GM19240 (cell line): ENCODE measurements around the gene PKD2L2.
"Not testable (repeated sequence)": the region's sequence is repeated elsewhere in the genome, so short reads cannot be mapped to it uniquely, and the experiment has no call there.

ENCODE experiments used
- DNase-seq: peaks from one replicate; pipeline ENCODE4 v3.0.0; 2011; ENCODE audit warnings: low spot score; ENCODE audit not compliant: insufficient read length

The PKD2L2 gene

GRCh38 chr5:137888863-137889759 is at the start of gene PKD2L2:
Gene PKD2L2 (plus strand): TSS chr5:137889457. CDS start chr5:137889492, 35 bp downstream.
- DNase-seq: peak; percentile 19

DNA sequence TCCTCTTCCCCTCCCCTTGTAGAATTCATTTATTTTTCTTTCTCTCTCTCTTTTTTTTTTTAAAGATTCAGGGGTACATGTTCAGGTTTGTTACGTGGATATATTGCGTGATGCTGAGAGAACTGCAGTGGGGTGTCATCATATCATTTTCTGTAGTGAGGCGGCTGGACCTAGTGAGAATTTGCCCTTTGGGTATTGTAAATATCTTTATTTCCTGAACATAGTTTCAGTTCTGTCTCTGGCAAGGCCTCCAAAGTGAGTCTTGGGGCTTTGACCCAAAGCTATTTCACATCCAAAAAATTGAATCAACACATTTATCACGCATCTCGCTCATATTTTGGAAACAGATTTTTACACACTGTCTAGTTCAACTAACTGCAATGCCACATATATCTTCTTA is 47.0 kb upstream of the PKD2L2 start:
- no peak for DNase-seq

DNA sequence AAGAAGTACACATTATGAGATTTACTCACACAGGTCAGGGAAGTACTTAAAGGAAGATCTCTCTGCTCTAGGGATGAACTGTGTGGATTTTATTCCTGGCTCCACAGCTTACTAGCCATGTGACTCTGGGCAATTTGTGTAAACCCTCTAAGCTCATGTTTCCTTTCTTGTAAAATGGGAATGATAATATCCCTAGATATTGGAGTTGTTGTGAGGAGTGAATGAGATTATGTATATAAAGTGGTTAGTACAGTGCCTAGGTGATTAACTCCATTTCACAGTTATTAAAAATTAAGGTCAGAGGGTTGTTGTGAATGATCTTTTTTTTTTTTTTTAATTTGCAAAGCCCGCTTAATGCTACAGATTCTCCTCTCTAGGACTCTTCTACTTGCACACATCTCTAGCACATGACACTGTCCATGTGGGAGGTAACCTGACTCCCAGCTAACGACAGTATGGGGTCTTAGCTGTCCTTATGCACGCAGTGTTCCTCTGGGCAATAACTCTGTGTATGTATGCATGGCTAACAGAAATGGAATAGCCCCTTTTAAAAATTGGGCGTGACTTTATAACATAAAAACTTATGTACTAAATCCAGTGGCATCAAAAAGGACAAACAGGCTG is 45.5 kb upstream of the PKD2L2 start:
- DNase-seq: no peak

DNA sequence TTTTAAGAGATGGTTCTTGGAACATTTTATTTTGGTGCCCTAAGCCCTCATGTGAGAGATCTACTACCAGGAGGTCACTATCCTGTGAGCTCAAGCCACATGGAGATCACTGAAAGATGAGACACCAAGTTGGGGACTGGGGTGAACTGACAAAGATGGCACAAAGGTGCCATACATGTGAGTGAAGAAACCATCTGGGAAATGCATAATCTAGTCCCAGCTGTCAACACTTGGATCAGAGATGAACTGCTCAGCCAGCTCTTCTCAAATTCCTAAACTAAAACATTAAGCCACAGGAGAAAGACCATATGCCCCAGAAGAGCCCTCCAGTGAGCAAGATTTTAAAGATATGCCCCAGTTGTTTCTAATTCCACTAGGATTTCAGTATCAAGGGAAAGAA is 43.8 kb upstream of the PKD2L2 start:
- no peak for DNase-seq

DNA sequence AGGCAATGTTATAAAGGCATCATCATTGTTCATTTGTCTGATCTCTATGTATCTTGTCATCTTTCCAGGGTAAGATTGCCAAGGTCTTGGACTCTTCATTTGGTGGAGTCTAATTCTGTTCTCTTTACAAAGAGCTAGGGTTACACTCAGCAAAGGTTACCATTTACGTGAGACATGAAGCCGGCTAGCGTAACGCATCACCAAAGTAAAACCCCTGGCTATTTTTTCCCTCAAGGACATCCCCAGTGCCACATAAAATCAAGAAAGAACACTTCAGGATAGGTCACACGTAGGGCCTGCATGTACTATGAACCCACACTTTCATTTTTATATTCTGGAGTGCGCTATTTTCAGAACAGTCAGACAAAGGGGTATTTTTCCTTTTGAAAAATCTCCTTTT is 41.6 kb upstream of the PKD2L2 start:
- DNase-seq: no peak

DNA sequence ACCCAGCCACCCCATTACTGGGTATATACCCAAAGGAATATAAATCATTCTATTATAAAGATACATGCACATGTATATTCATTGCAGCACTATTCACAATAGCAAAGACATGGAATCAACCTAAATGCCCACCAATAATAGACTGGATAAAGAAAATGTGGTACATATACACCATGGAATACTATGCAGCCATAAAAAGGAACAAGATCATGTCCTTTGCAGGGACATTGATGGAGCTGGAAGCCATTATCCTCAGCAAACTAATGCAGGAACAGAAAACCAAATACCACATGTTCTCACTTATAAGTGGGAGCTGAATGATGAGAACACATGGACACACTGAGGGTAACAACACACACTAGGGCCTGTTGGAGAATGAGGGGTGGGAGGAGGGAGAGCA is 36.1 kb upstream of the PKD2L2 start:
- not testable (repeated sequence) for DNase-seq

- no peak for DNase-seq
Observed at GRCh38 chr5:137856201-137856600, 33.1 kb upstream of the PKD2L2 start.

DNA sequence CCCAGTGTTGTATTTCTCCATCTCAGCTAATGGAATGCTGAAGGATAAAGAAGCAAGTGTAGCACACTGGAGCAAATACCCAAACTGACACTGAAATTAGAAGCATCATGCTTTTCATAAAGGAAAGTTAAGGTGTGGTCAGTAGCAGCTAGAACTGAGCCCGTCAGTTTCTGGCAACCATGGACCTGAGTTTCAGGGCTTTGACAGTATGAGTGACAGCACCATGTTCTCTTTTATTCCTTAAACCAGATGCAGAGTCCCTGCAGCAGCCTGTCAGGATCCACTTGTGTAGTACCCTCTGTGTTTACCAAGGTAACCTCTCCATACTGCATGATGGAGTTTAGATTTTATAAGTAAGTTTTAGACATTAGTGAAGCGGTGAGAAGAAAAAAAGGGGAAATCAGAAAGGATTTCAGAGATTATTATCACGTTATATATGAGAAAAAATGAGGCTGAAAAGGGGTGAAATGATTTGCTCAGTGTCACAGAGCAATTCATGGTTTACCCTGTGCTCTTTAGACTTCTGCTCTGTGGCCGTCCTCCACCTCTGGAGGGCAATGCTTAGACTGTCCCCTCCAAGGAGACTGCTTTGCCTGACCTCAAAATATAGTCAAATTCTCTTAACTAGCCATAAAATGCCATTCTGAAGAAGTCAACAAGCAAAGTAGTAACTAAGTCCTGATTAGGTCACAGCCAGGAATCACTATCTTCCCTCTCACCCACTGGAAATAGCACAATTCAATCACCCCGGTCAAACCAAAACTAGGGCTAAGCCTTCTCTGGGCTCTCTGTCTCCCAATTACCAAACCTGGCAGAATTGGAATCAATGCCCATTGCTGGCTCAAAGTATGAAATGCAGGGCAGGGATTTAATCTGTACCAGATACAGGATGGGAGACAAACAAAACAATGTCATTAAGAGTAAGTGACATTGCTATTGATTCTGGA is 32.1 kb upstream of the PKD2L2 start:
- no peak for DNase-seq

DNA sequence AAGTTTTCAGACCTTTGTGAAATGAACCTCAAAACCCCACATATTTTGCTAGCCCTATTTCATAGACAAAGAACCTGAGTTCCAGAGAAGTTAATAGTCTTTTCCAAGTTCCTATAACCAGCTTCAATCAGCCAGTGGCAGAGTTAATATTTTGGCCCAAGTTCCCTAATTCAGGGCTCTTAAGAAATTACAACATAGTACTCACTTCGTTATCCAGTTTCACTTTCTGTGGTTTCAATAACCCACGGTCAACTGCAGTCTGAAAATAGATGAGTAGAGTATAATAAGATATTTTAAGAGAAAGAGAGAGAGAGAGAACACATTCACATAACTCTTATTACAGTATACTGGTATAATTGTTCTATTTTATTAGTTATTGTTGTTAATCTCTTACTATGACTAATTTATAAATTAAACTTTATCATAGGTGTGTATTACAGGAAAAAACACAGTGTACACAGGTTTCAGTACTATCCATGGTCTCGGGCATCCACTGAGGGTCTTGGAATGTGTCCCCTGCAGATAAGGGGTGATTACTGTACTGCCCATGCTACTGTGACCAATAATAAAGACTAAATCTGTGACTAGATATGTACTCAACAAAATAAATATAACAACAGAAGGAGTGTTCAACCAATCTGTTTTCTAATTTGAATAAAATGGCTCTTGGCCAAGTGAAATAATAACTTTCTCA is 30.9 kb upstream of the PKD2L2 start:
- no peak for DNase-seq

DNA sequence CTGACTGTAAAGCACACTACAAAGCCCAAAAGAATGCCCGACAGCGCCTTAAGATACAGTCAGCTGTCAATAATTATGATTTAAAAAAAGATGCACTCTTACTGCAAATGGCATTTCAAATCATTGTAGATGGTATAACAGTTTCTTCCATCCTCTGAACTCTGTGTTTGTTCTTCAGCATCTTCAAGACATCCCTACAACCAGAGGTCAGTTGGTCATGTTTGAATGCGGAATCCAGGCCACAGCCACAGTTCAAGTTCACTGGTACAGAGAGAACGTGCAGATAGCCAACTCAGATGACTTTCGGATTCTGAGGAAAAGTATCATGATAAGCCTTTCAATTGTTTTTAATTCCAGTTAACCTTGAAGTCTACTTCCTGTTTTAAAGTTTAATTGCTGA is 30.3 kb upstream of the PKD2L2 start:
- no peak for DNase-seq

DNA sequence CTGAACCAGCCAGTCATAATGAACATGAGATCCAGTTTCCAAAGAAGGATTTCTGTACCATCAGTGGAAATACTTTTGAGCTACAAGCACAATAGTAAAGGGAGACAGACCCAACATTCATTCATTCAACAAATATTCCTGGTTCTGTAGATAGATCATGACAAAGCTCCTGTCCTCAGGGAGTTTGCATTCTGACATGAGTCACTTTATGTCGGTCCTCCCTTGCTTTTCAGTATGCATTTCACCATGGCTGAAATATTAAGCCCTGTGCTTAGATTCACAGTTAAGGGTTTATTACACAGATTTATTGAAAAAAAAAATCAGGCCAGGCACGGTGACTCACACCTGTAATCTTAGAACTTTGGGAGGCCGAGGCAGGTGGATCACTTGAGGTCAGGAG is 27.0 kb upstream of the PKD2L2 start:
- no peak for DNase-seq

DNA sequence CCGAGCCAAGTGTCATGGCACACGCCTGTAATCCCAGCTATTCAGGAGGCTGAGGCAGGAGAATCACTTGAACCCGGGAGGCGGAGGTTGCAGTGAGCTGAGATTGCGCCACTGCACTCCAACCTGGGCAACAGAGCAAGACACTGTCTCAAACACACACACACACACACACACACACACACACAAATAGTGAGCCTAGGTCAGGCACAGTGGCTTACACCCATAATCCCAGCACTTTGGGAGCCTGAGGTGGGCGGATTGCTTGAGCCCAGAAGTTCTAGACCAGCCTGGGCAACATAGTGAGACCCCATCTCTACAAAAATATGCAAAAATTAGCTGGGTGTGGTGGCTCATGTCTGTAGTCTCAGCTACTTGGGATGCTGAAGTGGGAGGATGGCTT is 25.6 kb upstream of the PKD2L2 start:
- DNase-seq: not testable (repeated sequence)

GRCh38 chr5:137866541-137867388 is 22.5 kb upstream of the PKD2L2 start:
- DNase-seq: no peak

DNA sequence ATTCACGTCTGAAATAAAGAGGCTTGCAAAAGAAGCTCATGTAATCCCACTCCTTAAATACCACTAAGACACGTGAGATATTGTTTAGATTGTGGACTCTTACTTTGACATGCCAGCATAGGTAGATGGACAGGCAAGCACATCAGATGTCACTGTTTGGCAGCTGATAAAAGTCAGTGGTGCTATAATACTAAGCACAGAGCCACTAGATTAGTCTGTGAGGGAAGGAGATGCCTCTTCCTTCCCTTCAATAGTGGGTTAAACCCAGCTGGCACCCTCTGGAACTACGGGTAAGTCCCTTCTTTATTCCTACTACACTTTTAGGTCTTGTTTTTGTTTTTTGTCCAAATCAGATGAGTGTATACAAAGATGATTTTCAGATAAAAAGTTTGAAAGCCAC is 21.6 kb upstream of the PKD2L2 start, which contains the start of gene MYOT:
MYOT (plus strand) TSS at position 197 of the 400 bp plus-strand sequence. CDS start 2,792 bp downstream, outside the sequence.
- DNase-seq: no peak

- DNase-seq: no peak
Observed at GRCh38 chr5:137870647-137871339, 18.5 kb upstream of the PKD2L2 start.

DNA sequence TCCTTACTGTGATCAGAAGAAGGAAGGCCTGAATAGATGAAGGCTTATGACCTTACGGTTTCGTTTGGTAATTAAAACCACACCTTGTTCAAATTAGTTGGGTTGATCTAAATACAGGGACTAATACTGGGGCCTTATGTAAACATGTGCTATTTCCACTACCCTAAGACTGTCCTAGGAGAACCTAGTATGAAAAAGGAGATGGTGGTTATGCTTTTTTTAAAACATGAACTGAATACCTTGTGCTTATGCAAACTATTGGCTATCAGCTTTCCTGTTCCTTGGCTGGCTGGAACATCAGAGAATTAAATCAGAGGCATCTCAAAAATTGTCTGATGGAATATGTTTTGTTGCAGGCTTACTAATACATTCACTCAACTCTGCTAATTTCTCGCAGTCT is 17.7 kb upstream of the PKD2L2 start:
- DNase-seq: no peak

- no peak for DNase-seq
Observed at GRCh38 chr5:137872466-137872865, 16.8 kb upstream of the PKD2L2 start.

DNA sequence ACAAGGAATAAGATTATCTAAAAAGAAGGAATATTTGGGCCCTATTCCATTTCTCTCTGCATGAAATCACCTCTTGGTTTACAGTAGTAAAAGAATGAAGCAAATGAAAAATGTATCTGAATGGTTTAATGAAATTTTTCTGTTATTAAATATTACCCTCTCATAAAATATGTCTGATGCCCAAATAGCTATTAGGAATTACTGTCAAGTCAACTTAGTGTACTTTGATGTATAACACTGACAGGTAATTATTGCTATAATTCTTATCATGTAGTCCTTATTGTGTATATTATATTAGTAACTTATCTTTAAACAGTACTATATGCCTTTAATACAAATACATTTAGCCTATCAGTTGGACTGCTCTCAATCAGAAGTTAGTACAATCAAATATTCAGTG is 13.2 kb upstream of the PKD2L2 start:
- no peak for DNase-seq

GRCh38 chr5:137880313-137880712 is 8.9 kb upstream of the PKD2L2 start:
- no peak for DNase-seq
